ENCODE data around the gene CRTC3. TPM values are rescaled to one million over a fixed set of nuclear protein-coding genes. Genes with fewer than 3 reads are reported as not detected.
"Not testable (repeated sequence)": the region's sequence is repeated elsewhere in the genome, so short reads cannot be mapped to it uniquely, and the experiment has no call there.

CRTC3 gene
- total RNA-seq, 1 experiment from 2014 or later: 3.9 TPM

DNA sequence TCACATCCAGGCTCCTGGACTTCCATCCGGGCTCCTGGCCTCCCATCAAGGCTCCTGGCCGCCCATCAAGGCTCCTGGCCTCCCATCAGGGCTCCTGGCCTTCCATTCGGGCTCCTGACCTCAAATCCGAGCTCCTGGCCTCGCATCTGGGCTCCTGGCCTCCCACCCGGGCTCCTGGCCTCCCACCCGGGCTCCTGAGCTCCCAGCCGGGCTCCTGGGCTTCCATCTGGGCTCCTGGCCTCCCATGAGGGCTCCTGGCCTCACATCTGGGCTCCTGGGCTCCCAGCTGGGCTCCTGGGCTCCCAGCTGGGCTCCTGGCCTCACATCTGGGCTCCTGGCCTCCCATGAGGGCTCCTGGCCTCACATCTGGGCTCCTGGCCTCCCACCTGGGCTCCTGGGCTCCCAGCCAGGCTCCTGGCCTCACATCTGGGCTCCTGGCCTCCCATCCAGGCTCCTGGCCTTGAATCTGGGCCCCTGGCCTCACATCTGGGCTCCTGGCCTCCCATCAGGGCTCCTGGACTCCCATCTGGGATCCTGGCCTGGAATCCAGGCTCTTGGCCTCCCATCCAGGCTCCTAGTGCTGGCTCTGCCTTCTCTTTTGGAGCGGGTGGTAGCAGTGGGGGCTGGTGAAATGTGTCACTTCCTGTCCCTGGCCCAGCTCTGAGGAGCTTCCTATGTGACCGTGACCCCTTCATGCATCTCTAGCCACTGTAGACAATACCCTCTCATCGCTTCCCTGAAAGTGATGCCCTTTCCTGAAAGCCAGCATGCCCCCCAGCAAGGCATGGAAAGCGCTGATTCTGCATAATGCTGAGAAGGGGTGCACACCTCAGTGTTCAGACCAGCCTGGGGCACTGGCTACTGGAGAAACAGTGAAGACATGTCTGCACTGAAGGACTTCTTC is 124.8 kb downstream of the CRTC3 start:
- H3K9me3 ChIP-seq (ENCODE audit: control insufficient read depth, low read depth, low read length): no peaks in the 10 kb centered on the region
- H3K79me2 ChIP-seq (ENCODE audit: insufficient read depth, low read length): no peaks in the 10 kb centered on the region
- H2BK5ac ChIP-seq (ENCODE audit: insufficient read length, low read length): no peak overlapping the region
- H3T11ph ChIP-seq (ENCODE audit: low read length): no peak overlapping the region
- no peak overlapping the region for H3K4ac ChIP-seq (ENCODE audit: low read depth, low read length)
- H3K27ac ChIP-seq (ENCODE audit: insufficient read length, low read depth, low read length): no peak overlapping the region
- no peak overlapping the region for H2BK120ac ChIP-seq (ENCODE audit: low read depth, low read length, poor library complexity, severe bottlenecking)
- no peaks in the 10 kb centered on the region for H4K20me1 ChIP-seq (ENCODE audit: control insufficient read depth, insufficient read depth, insufficient read length)
- no peaks in the 10 kb centered on the region for H3K4me1 ChIP-seq (ENCODE audit: insufficient read depth, low read length)
- no peak overlapping the region for H2AFZ ChIP-seq (ENCODE audit: low read length)
- no peak overlapping the region for H2AK5ac ChIP-seq (ENCODE audit: insufficient read length, low read length)
- Mint-ChIP-seq H3K4me1 (peaks cover 0 to 4% of the 10 kb centered on the region in 2 experiments; a peak in 2 of 4 replicates), H3K4me3 (no peak overlapping the region), H3K27me3 (ENCODE audit: low read depth) (peaks cover 18% of the 10 kb centered on the region), H3K36me3 (ENCODE audit: insufficient read depth in 1 of 3, low read depth in 3 of 3) (no peaks in the 10 kb centered on the region), H3K27ac (no peak overlapping the region), H3K9me3 (no peaks in the 10 kb centered on the region)
- H3K14ac ChIP-seq (ENCODE audit: insufficient read depth, low read length): no peak overlapping the region
- H3K79me1 ChIP-seq (ENCODE audit: insufficient read depth, low read depth, low read length, poor library complexity, severe bottlenecking): no peaks in the 10 kb centered on the region
- DNase-seq: no peak
- H3K23me2 ChIP-seq (ENCODE audit: insufficient read length, low read depth, low read length, poor library complexity, severe bottlenecking): no peaks in the 10 kb centered on the region
- H3K9ac ChIP-seq (ENCODE audit: extremely low read depth, insufficient read length, low read length): no peak overlapping the region
- TF ChIP-seq, protein P1, sequence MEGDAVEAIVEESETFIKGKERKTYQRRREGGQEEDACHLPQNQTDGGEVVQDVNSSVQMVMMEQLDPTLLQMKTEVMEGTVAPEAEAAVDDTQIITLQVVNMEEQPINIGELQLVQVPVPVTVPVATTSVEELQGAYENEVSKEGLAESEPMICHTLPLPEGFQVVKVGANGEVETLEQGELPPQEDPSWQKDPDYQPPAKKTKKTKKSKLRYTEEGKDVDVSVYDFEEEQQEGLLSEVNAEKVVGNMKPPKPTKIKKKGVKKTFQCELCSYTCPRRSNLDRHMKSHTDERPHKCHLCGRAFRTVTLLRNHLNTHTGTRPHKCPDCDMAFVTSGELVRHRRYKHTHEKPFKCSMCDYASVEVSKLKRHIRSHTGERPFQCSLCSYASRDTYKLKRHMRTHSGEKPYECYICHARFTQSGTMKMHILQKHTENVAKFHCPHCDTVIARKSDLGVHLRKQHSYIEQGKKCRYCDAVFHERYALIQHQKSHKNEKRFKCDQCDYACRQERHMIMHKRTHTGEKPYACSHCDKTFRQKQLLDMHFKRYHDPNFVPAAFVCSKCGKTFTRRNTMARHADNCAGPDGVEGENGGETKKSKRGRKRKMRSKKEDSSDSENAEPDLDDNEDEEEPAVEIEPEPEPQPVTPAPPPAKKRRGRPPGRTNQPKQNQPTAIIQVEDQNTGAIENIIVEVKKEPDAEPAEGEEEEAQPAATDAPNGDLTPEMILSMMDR (conservative IDR thresholded peaks at IDR 0.05): no peak
- H3K56ac ChIP-seq (ENCODE audit: insufficient read length, low read depth, low read length): no peak overlapping the region
- no peak overlapping the region for H4K8ac ChIP-seq (replicated peaks; ENCODE audit: insufficient read length, low read depth, low read length)
- no CpG with 5 or more reads among the region's 12 CpGs for WGBS (ENCODE audit: extremely low coverage, insufficient read length, low lambda C conversion rate)
- no peak overlapping the region for H2BK12ac ChIP-seq (ENCODE audit: insufficient read length, low read depth, low read length)
- no peak overlapping the region for H3K4me2 ChIP-seq (ENCODE audit: insufficient read depth, insufficient read length, low read length)
- H4K5ac ChIP-seq (ENCODE audit: insufficient read length, low read depth, low read length): no peak overlapping the region
- H3K23ac ChIP-seq (ENCODE audit: insufficient read length, low read depth, low read length): no peak overlapping the region
- no peak overlapping the region for H2BK15ac ChIP-seq (ENCODE audit: low read depth, low read length)
- H4K91ac ChIP-seq (ENCODE audit: insufficient read length, low read depth, low read length): no peak overlapping the region
- H3K18ac ChIP-seq (ENCODE audit: insufficient read length, low read depth, low read length): no peak overlapping the region
- no peak overlapping the region for H2BK20ac ChIP-seq (ENCODE audit: low read depth, low read length, poor library complexity, severe bottlenecking)
- H3K27me3 ChIP-seq (ENCODE audit: insufficient read depth, low read length): no peaks in the 10 kb centered on the region

DNA sequence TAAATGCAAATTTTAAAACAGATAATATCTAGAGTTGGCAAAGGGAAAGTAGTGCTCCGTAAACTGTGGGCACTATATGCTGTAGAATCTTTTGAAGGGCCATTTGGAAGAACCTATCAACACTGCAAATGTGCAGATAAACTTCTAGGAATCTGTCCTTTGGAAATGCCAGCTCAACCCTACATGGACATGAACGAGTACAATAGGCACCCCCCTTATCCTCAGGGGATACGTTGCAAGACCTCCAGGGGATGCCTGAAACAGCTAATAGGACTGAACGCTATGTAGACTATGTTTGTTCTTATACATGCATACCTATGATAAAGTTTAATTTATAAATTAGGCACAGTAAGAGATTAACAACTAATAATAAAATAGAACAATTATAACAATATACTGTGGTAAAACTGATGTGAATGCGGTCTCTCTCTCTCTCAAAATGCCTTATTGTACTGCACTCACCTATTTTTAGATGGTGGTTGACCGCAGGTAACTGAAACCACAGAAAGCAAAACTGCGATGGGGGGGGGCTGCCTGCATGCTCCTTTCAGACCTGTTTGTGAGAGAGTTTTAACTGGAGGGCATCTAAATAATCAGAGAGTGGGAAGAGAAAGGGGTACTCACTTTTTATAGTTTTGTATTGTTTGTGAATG is 127.9 kb downstream of the CRTC3 start:
- not testable (repeated sequence) for H3K4me1 ChIP-seq (ENCODE audit: insufficient read depth, low read length); H3K27ac Mint-ChIP-seq; H3K14ac ChIP-seq (ENCODE audit: insufficient read depth, low read length); H2BK20ac ChIP-seq (ENCODE audit: low read depth, low read length, poor library complexity, severe bottlenecking); H2AK5ac ChIP-seq (ENCODE audit: insufficient read length, low read length); DNase-seq; H3K56ac ChIP-seq (ENCODE audit: insufficient read length, low read depth, low read length); H3K23ac ChIP-seq (ENCODE audit: insufficient read length, low read depth, low read length); H2BK12ac ChIP-seq (ENCODE audit: insufficient read length, low read depth, low read length); H3K23me2 ChIP-seq (ENCODE audit: insufficient read length, low read depth, low read length, poor library complexity, severe bottlenecking); H2BK5ac ChIP-seq (ENCODE audit: insufficient read length, low read length); H3K18ac ChIP-seq (ENCODE audit: insufficient read length, low read depth, low read length); H3K27me3 ChIP-seq (ENCODE audit: insufficient read depth, low read length); H3K79me1 ChIP-seq (ENCODE audit: insufficient read depth, low read depth, low read length, poor library complexity, severe bottlenecking); H3K4me3 Mint-ChIP-seq; H3K9me3 Mint-ChIP-seq; H3K27ac ChIP-seq (ENCODE audit: insufficient read length, low read depth, low read length); H2BK15ac ChIP-seq (ENCODE audit: low read depth, low read length); H3K9me3 ChIP-seq (ENCODE audit: control insufficient read depth, low read depth, low read length); H3T11ph ChIP-seq (ENCODE audit: low read length); H3K4me2 ChIP-seq (ENCODE audit: insufficient read depth, insufficient read length, low read length); H3K79me2 ChIP-seq (ENCODE audit: insufficient read depth, low read length); H3K9ac ChIP-seq (ENCODE audit: extremely low read depth, insufficient read length, low read length); H3K4ac ChIP-seq (ENCODE audit: low read depth, low read length); H4K8ac ChIP-seq (replicated peaks; ENCODE audit: insufficient read length, low read depth, low read length); H2BK120ac ChIP-seq (ENCODE audit: low read depth, low read length, poor library complexity, severe bottlenecking); H4K5ac ChIP-seq (ENCODE audit: insufficient read length, low read depth, low read length); H3K36me3 Mint-ChIP-seq (ENCODE audit: insufficient read depth in 1 of 3, low read depth in 3 of 3); H4K91ac ChIP-seq (ENCODE audit: insufficient read length, low read depth, low read length); H2AFZ ChIP-seq (ENCODE audit: low read length); H4K20me1 ChIP-seq (ENCODE audit: control insufficient read depth, insufficient read depth, insufficient read length)
- H3K27me3 Mint-ChIP-seq (ENCODE audit: low read depth): peaks cover 18% of the 10 kb centered on the region
- WGBS (ENCODE audit: extremely low coverage, insufficient read length, low lambda C conversion rate): no CpG with 5 or more reads among the region's 7 CpGs
- peaks cover 8 to 13% of the 10 kb centered on the region in 2 experiments for H3K4me1 Mint-ChIP-seq
